Hematopoietic multipotent progenitor cell treated with erythropoietin and hydrocortisone succinate and interleukin-3 and kit ligand, for 15 days (in vitro differentiated cells): ENCODE measurements around the gene TINAG.
"Not testable (repeated sequence)": the region's sequence is repeated elsewhere in the genome, so short reads cannot be mapped to it uniquely, and the experiment has no call there.

Source experiments
- DNase-seq: peaks from one replicate; pipeline ENCODE4 v3.0.0-alpha.2; 2015; ENCODE audit warnings: low spot score

Gene TINAG

GRCh38 chr6:54308986-54309315 is 710 bp downstream of the TINAG start:
- DNase-seq, result no peak

GRCh38 chr6:54310377-54311152 is 2.3 kb downstream of the TINAG start:
- no peak for DNase-seq

- no peak for DNase-seq
These were observed 7.4 kb downstream of the TINAG start for GRCh38 chr6:54315656-54316055.

- no peak for DNase-seq
These were observed 12.6 kb downstream of the TINAG start for GRCh38 chr6:54320871-54321270.

GRCh38 chr6:54327631-54328030 is 19.4 kb downstream of the TINAG start:
- DNase-seq, result no peak

GRCh38 chr6:54331571-54331970 is 23.3 kb downstream of the TINAG start:
- not testable (repeated sequence) for DNase-seq

- DNase-seq, result no peak
These were observed 27.6 kb downstream of the TINAG start for GRCh38 chr6:54335871-54336270.

- DNase-seq, result no peak
These were observed 45.7 kb downstream of the TINAG start for GRCh38 chr6:54353975-54354374.

- no peak for DNase-seq
These were observed 46.4 kb downstream of the TINAG start for GRCh38 chr6:54354608-54355007.

- no peak for DNase-seq
These were observed 48.9 kb downstream of the TINAG start for GRCh38 chr6:54357141-54357540.

- no peak for DNase-seq
These were observed 52.9 kb downstream of the TINAG start for GRCh38 chr6:54361188-54361587.

GRCh38 chr6:54361734-54362133 is 53.5 kb downstream of the TINAG start:
- DNase-seq, result no peak

GRCh38 chr6:54366667-54367327 is 58.6 kb downstream of the TINAG start:
- DNase-seq, result no peak

- no peak for DNase-seq
These were observed 69.5 kb downstream of the TINAG start for GRCh38 chr6:54377776-54378175.

- DNase-seq, result no peak
These were observed 78.1 kb downstream of the TINAG start for GRCh38 chr6:54386295-54386694.

- DNase-seq, result no peak
These were observed 82.1 kb downstream of the TINAG start for GRCh38 chr6:54390362-54390761.

GRCh38 chr6:54391577-54391976 is 83.3 kb downstream of the TINAG start:
- no peak for DNase-seq

GRCh38 chr6:54403096-54403495 is 94.9 kb downstream of the TINAG start:
- DNase-seq, result no peak

- DNase-seq, result no peak
These were observed 96.5 kb downstream of the TINAG start for GRCh38 chr6:54404791-54405190.

GRCh38 chr6:54411767-54412166 is 103.5 kb downstream of the TINAG start:
- DNase-seq, result no peak

- no peak for DNase-seq
These were observed 107.3 kb downstream of the TINAG start for GRCh38 chr6:54415517-54415916.

- no peak for DNase-seq
These were observed 111.6 kb downstream of the TINAG start for GRCh38 chr6:54419885-54420284.

GRCh38 chr6:54426995-54427394 is 118.8 kb downstream of the TINAG start:
- DNase-seq, result no peak

- DNase-seq, result no peak
These were observed 119.2 kb downstream of the TINAG start for GRCh38 chr6:54427396-54427937.
